CD4-positive, alpha-beta T cell treated with Interleukin-10 for 1 hour (primary cell): ENCODE data around the gene RAB29.
A peak's percentile ranks its signal among the peaks of the same experiment; 100 is the strongest.
"Not testable (repeated sequence)": the region's sequence is repeated elsewhere in the genome, so short reads cannot be mapped to it uniquely, and the experiment has no call there.

Experiments
- DNase-seq: peaks from one replicate; pipeline ENCODE4 v3.0.0-alpha.2; 2020

RAB29 gene

GRCh38 chr1:205775015-205775716, at the start of gene RAB29:
TSS of gene RAB29 (minus strand) at chr1:205775482. CDS start at chr1:205774956, 526 bp downstream.
- peak; percentile 92 for DNase-seq

GRCh38 chr1:205824180-205824579, 48.9 kb upstream of the RAB29 start:
- no peak for DNase-seq

GRCh38 chr1:205823260-205823659, 48.0 kb upstream of the RAB29 start:
- not testable (repeated sequence) for DNase-seq

GRCh38 chr1:205822397-205822796, 47.1 kb upstream of the RAB29 start:
- no peak for DNase-seq

- DNase-seq, result no peak
Observed at GRCh38 chr1:205817988-205818387, 42.7 kb upstream of the RAB29 start.

GRCh38 chr1:205817364-205817763, 42.1 kb upstream of the RAB29 start:
- DNase-seq, result no peak

GRCh38 chr1:205813755-205814058, 38.4 kb upstream of the RAB29 start:
- peak; percentile 51 for DNase-seq

- peak; percentile 96 for DNase-seq
Observed at GRCh38 chr1:205812878-205813754, 37.8 kb upstream of the RAB29 start, which contains the start of gene SLC41A1. TSS of gene SLC41A1 (minus strand) at chr1:205813198. CDS start at chr1:205810441, 2,757 bp downstream.

- DNase-seq, result peak; percentile 34
Observed at GRCh38 chr1:205812271-205812877, 37.1 kb upstream of the RAB29 start.

- no peak for DNase-seq
Observed at GRCh38 chr1:205811660-205812059, 36.4 kb upstream of the RAB29 start.

GRCh38 chr1:205810448-205811157, 35.3 kb upstream of the RAB29 start:
- no peak for DNase-seq

GRCh38 chr1:205809942-205810345, 34.7 kb upstream of the RAB29 start:
- no peak for DNase-seq

GRCh38 chr1:205809469-205809868, 34.2 kb upstream of the RAB29 start:
- DNase-seq, result no peak

GRCh38 chr1:205805082-205805711, 29.9 kb upstream of the RAB29 start:
- no peak for DNase-seq

GRCh38 chr1:205804605-205805004, 29.3 kb upstream of the RAB29 start:
- no peak for DNase-seq

- DNase-seq, result no peak
Observed at GRCh38 chr1:205803986-205804385, 28.7 kb upstream of the RAB29 start.

- no peak for DNase-seq
Observed at GRCh38 chr1:205802060-205802459, 26.8 kb upstream of the RAB29 start.

GRCh38 chr1:205800981-205801703, 25.9 kb upstream of the RAB29 start:
- no peak for DNase-seq

GRCh38 chr1:205800427-205800826, 25.1 kb upstream of the RAB29 start:
- DNase-seq, result no peak

- no peak for DNase-seq
Observed at GRCh38 chr1:205798577-205798976, 23.3 kb upstream of the RAB29 start.

GRCh38 chr1:205797168-205797567, 21.9 kb upstream of the RAB29 start:
- DNase-seq, result no peak
